H1 (cell line): Measurements from ENCODE around the gene POU2F1. TPM values are rescaled to one million over a fixed set of nuclear protein-coding genes. Genes with fewer than 3 reads are reported as not detected.

Experiments
- CTCF ChIA-PET: fragments of 300-600 bp; sonication (Branson Sonifier 250); formaldehyde crosslinking; loops from one replicate; lab custom pipeline; 2021; ENCODE audit not compliant: partially characterized antibody; lab: Charles Lee
- POLR2A ChIA-PET: fragments of 300-600 bp; sonication (Branson Sonifier 250); formaldehyde crosslinking; loops from one replicate; lab custom pipeline; 2021; ENCODE audit warnings: inconsistent platforms; ENCODE audit not compliant: partially characterized antibody; lab: Charles Lee
- DNase-seq, 2 experiments: peaks; one replicate each; pipeline versions ENCODE4 v3.0.0 to v3.0.0-alpha.2; 2010 to 2022; ENCODE audit warnings: low spot score in 2 of 2, low read depth in 1 of 2, mixed read lengths in 1 of 2
- FAIRE-seq: peaks from 2 replicates; lab custom pipeline; 2011; peaks lifted over from hg19 to GRCh38; lab: Jason Lieb, UNC
- H2AFZ ChIP-seq: 2 replicates; pipeline ENCODE4 v1.8.1; 2012; ENCODE audit warnings: low read length, inconsistent platforms
- H2AK5ac ChIP-seq: 2 replicates; pipeline ENCODE4 v1.6.1; 2013; ENCODE audit warnings: low read depth, low read length
- H2BK120ac ChIP-seq: replicated peaks from 2 replicates; pipeline ENCODE3; 2013; ENCODE audit warnings: low read depth, low read length, inconsistent platforms
- H2BK12ac ChIP-seq: 2 replicates; pipeline ENCODE4 v1.6.1; 2013; ENCODE audit warnings: low read depth, low read length
- H2BK15ac ChIP-seq: 2 replicates; pipeline ENCODE4 v1.6.1; 2013; ENCODE audit warnings: low read length
- H2BK20ac ChIP-seq: 2 replicates; pipeline ENCODE4 v1.6.1; 2013; ENCODE audit warnings: low read length
- H2BK5ac ChIP-seq: 2 replicates; pipeline ENCODE4 v1.6.1; 2013; ENCODE audit warnings: low read depth, low read length
- H3K14ac ChIP-seq: 2 replicates; pipeline ENCODE4 v1.6.1; 2013; ENCODE audit warnings: inconsistent platforms; ENCODE audit not compliant: insufficient read length
- H3K18ac ChIP-seq: 2 replicates; pipeline ENCODE4 v1.6.1; 2013; ENCODE audit warnings: low read length; ENCODE audit errors: extremely low read depth
- H3K23ac ChIP-seq: 2 replicates; pipeline ENCODE4 v1.6.1; 2013; ENCODE audit warnings: inconsistent platforms; ENCODE audit not compliant: insufficient read length
- H3K23me2 ChIP-seq: 2 replicates; pipeline ENCODE4 v1.6.1; 2013; ENCODE audit warnings: low read depth, low read length
- H3K27ac ChIP-seq: 2 replicates; pipeline ENCODE4 v1.6.1; 2011; ENCODE audit warnings: low read depth, low read length, inconsistent platforms
- H3K27me3 ChIP-seq, 4 experiments: replicated peaks in 1 of 4; 1 replicate in 1 of 4; 2 replicates in 3 of 4; pipeline versions ENCODE4 v1.6.1 to v1.8.1; 2011 to 2013; ENCODE audit warnings: low read length in 3 of 4, mild to moderate bottlenecking in 3 of 4, inconsistent platforms in 2 of 4, mixed read lengths in 2 of 4, moderate library complexity in 1 of 4; ENCODE audit not compliant: control insufficient read depth in 3 of 4, insufficient read depth in 3 of 4; ENCODE audit errors: extremely low read depth in 1 of 4
- H3K36me3 ChIP-seq, 4 experiments: 2 replicates each; pipeline versions ENCODE4 v1.6.1 to v1.8.1; 2011 to 2013; ENCODE audit warnings: mild to moderate bottlenecking in 4 of 4, low read length in 3 of 4, moderate library complexity in 2 of 4, control low read depth in 1 of 4, inconsistent platforms in 1 of 4; ENCODE audit not compliant: insufficient read depth in 4 of 4, control insufficient read depth in 2 of 4
- H3K4ac ChIP-seq: replicated peaks from 2 replicates; pipeline ENCODE3; 2013; ENCODE audit warnings: low read length, low read depth, mixed read lengths, inconsistent platforms; ENCODE audit not compliant: insufficient read length
- H3K4me1 ChIP-seq, 4 experiments: replicated peaks in 1 of 4; 1 replicate in 1 of 4; 2 replicates in 3 of 4; pipeline versions ENCODE4 v1.6.1 to v1.8.1; 2011 to 2013; ENCODE audit warnings: low read length in 3 of 4, inconsistent platforms in 2 of 4, mixed read lengths in 1 of 4; ENCODE audit not compliant: insufficient read depth in 4 of 4, control insufficient read depth in 3 of 4
- H3K4me2 ChIP-seq, 2 experiments: 2 replicates each; pipeline versions ENCODE4 v1.6.1 to v1.8.1; 2011 to 2013; ENCODE audit warnings: low read depth in 2 of 2, low read length in 2 of 2, control low read depth in 1 of 2, inconsistent platforms in 1 of 2, mild to moderate bottlenecking in 1 of 2; ENCODE audit not compliant: insufficient read depth in 1 of 2
- H3K4me3 ChIP-seq, 4 experiments: fragments of 200-600, 300-600 bp in 1 of 4; sonication (generic), shearing (Covaris generic), sonication (Bioruptor Twin) in 1 of 4; 2 replicates each; pipeline versions ENCODE4 v1.5.1 to v1.8.1; 2011 to 2016; ENCODE audit warnings: low read length in 4 of 4, low read depth in 3 of 4, control low read depth in 2 of 4, inconsistent platforms in 2 of 4, mild to moderate bottlenecking in 2 of 4, mixed read lengths in 1 of 4, moderate library complexity in 1 of 4; ENCODE audit not compliant: insufficient read depth in 2 of 4; ENCODE audit errors: extremely low read depth in 1 of 4
- H3K56ac ChIP-seq: replicated peaks from 2 replicates; pipeline ENCODE3; 2013; ENCODE audit warnings: low read depth, mild to moderate bottlenecking, mixed read lengths, low read length, inconsistent platforms; ENCODE audit not compliant: insufficient read length
- H3K79me1 ChIP-seq: 2 replicates; pipeline ENCODE4 v1.6.1; 2013; ENCODE audit warnings: low read depth, low read length, control low read depth
- H3K79me2 ChIP-seq, 2 experiments: 2 replicates each; pipeline versions ENCODE4 v1.6.1 to v1.8.1; 2012 to 2013; ENCODE audit warnings: low read length in 2 of 2, mild to moderate bottlenecking in 2 of 2, inconsistent platforms in 1 of 2; ENCODE audit not compliant: insufficient read depth in 2 of 2, control insufficient read depth in 1 of 2
- H3K9ac ChIP-seq, 4 experiments: replicated peaks in 1 of 4; 1 replicate in 1 of 4; 2 replicates in 3 of 4; pipeline versions ENCODE4 v1.6.1 to v1.8.1; 2011 to 2013; ENCODE audit warnings: low read depth in 3 of 4, low read length in 3 of 4, control low read depth in 2 of 4, mild to moderate bottlenecking in 2 of 4, moderate library complexity in 2 of 4, inconsistent platforms in 1 of 4; ENCODE audit errors: extremely low read depth in 1 of 4
- H3K9me3 ChIP-seq, 2 experiments: 2 replicates each; pipeline versions ENCODE4 v1.6.1 to v1.8.1; 2012 to 2013; ENCODE audit warnings: mild to moderate bottlenecking in 2 of 2, moderate library complexity in 2 of 2, control low read depth in 1 of 2, inconsistent platforms in 1 of 2, low read depth in 1 of 2, low read length in 1 of 2, mixed read lengths in 1 of 2; ENCODE audit not compliant: insufficient read depth in 2 of 2
- H4K20me1 ChIP-seq, 2 experiments: replicated peaks in 1 of 2; 2 replicates each; pipeline versions ENCODE3 to v1.8.1; 2011 to 2013; ENCODE audit warnings: inconsistent platforms in 2 of 2, low read length in 2 of 2, mild to moderate bottlenecking in 1 of 2; ENCODE audit not compliant: insufficient read depth in 2 of 2, control insufficient read depth in 1 of 2
- H4K5ac ChIP-seq: 2 replicates; pipeline ENCODE4 v1.6.1; 2013; ENCODE audit warnings: low read length, low read depth, mixed read lengths, inconsistent platforms; ENCODE audit not compliant: insufficient read length
- H4K8ac ChIP-seq: 2 replicates; pipeline ENCODE4 v1.8.0; 2013; ENCODE audit warnings: mild to moderate bottlenecking, moderate library complexity, low read length, inconsistent platforms; ENCODE audit not compliant: insufficient read depth; ENCODE audit errors: extremely low read depth
- H4K91ac ChIP-seq: replicated peaks from 2 replicates; pipeline ENCODE3; 2013; ENCODE audit warnings: low read length, mixed read lengths, inconsistent platforms; ENCODE audit not compliant: insufficient read length
- ASH2L ChIP-seq: fragments of 200-600, 300-600 bp; sonication (generic); IDR thresholded peaks from one replicate; pipeline ENCODE4 v1.7.1; 2017; ENCODE audit warnings: low read length
- CTBP2 ChIP-seq: IDR thresholded peaks from 2 replicates; pipeline ENCODE4 v1.7.0; 2011; ENCODE audit warnings: borderline replicate concordance, mild to moderate bottlenecking, moderate library complexity, mixed read lengths, low read length; ENCODE audit not compliant: insufficient read depth, insufficient read length
- HDAC6 ChIP-seq: IDR thresholded peaks from one replicate; pipeline ENCODE4 v1.7.1; 2012; ENCODE audit warnings: low read depth, mild to moderate bottlenecking, inconsistent platforms, low read length, moderate library complexity
- JUN ChIP-seq: IDR thresholded peaks from 2 replicates; pipeline ENCODE4 v1.6.1; 2011; ENCODE audit warnings: low read depth, mild to moderate bottlenecking, improper control_type of control experiment, low read length
- KDM5A ChIP-seq: fragments of 200-600 bp; IDR thresholded peaks from 2 replicates; pipeline ENCODE4 v1.7.1; 2012; ENCODE audit warnings: mild to moderate bottlenecking, low read length, inconsistent platforms, mixed read lengths
- POLR2AphosphoS5 ChIP-seq: IDR thresholded peaks from 2 replicates; pipeline ENCODE4 v1.6.1; 2011; ENCODE audit warnings: low read depth, low read length
- RNF2 ChIP-seq: fragments of 200-900, 300-1000 bp; sonication (generic); IDR thresholded peaks from 2 replicates; pipeline ENCODE4 v1.7.1; 2016; ENCODE audit warnings: borderline replicate concordance, low read depth, mild to moderate bottlenecking, antibody characterized with exemption, low read length; ENCODE audit not compliant: poor library complexity, severe bottlenecking; ENCODE audit errors: missing control alignments
- SAP30 ChIP-seq: fragments of 300-600 bp; sonication (generic); IDR thresholded peaks from 2 replicates; pipeline ENCODE4 v1.7.1; 2012; ENCODE audit warnings: low read length, moderate library complexity, mild to moderate bottlenecking, inconsistent platforms; ENCODE audit not compliant: insufficient read depth, insufficient replicate concordance
- SIRT6 ChIP-seq: IDR thresholded peaks from one replicate; pipeline ENCODE4 v1.7.1; 2012; ENCODE audit warnings: low read length, inconsistent platforms
- TCF12 ChIP-seq: IDR thresholded peaks from 2 replicates; pipeline ENCODE4 v1.6.1; 2011; ENCODE audit warnings: low read depth, mild to moderate bottlenecking, low read length
- WGBS, 2 experiments: shearing (Covaris generic) in 1 of 2; methylation state at CpG; one replicate each; pipeline versions ENCODE4 v1.1.6 to v1.1.7; 2013 to 2015; ENCODE audit warnings: low lambda C conversion rate in 2 of 2, mixed read lengths in 2 of 2, inconsistent platforms in 1 of 2, low coverage in 1 of 2, missing lambda C conversion rate in 1 of 2; ENCODE audit not compliant: insufficient replicate concordance in 2 of 2, insufficient coverage in 1 of 2, insufficient read length in 1 of 2; ENCODE audit errors: extremely low coverage in 1 of 2, missing lambda C conversion rate in 1 of 2; 5-methylcytosine and 5-hydroxymethylcytosine counted together
- polyA plus RNA-seq, 7 experiments: library from polyadenylated mRNA; depleted of rRNA in 3 of 7; stranded (reverse) in 5 of 7; unstranded in 2 of 7; fragments of >200 nt in 5 of 7; fragments of 200-250 nt in 2 of 7; gene quantifications; 1 replicate in 5 of 7; 2 replicates in 1 of 7; 4 replicates in 1 of 7; pipeline versions ENCODE4 v1.2.1 to v1.2.3, GENCODE V29; 2011 to 2013; ENCODE audit warnings: missing spikeins in 2 of 7, mixed read lengths in 2 of 7
- total RNA-seq: library from RNA; stranded (reverse); fragmentation: NEBNext Ultra II Directional; extraction: Animal tissue kit (Norgen Biotek cat#: 25700); gene quantifications from 2 replicates; pipeline ENCODE4 v1.2.1, GENCODE V29; 2021
- TF ChIP-seq, protein P1 (sequence below), 3 experiments: IDR thresholded peaks; 1 replicate in 2 of 3; 2 replicates in 1 of 3; pipeline versions ENCODE4 v1.5.1 to v1.6.1; 2011; ENCODE audit warnings: low read length in 3 of 3, mild to moderate bottlenecking in 3 of 3, inconsistent platforms in 2 of 3, low read depth in 1 of 3, moderate library complexity in 1 of 3; ENCODE audit not compliant: insufficient read depth in 1 of 3; ENCODE audit errors: control extremely low read depth in 1 of 3

The POU2F1 gene
- total and polyA plus RNA-seq, 2 of the 8 experiments (the other 6 are each of a cell fraction or from before 2014, with no cell fraction given) = 37.0 to 57.2 TPM

DNA sequence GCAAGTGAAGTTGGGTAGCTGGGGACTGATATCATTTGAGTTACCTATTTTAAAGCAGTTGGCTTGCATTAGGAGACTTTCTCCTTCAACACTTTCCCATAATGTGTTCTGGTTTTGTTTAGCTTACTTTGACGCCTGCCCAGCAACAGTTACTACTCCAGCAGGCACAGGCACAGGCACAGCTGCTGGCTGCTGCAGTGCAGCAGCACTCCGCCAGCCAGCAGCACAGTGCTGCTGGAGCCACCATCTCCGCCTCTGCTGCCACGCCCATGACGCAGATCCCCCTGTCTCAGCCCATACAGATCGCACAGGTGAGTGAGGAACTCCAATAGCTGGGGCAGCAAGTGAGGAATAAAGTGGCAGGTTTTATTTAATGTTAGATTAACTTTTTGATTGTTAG lies 153.3 kb downstream of the POU2F1 start:
- Histone ChIP-seq H3K9ac (no peak overlapping the region), H3K27ac (no peak overlapping the region), H3K79me1 (no peaks in the 10 kb centered on the region), H2BK5ac (no peak overlapping the region), H2BK15ac (no peak overlapping the region), H3K36me3 (peaks cover 0 to 14% (median 4%) of the 10 kb centered on the region in 4 experiments; a peak in 4 of 8 replicates), H3K23me2 (no peaks in the 10 kb centered on the region), H3K27me3 (no peaks in the 10 kb centered on the region), H3K4me1 (peaks cover 0 to 5% (median 1%) of the 10 kb centered on the region in 4 experiments; a peak in 3 of 7 replicates), H2AFZ (no peak overlapping the region), H3K4me3 (no peak overlapping the region), H4K20me1 (peaks cover 0 to 3% of the 10 kb centered on the region in 2 experiments), H3K79me2 (no peaks in the 10 kb centered on the region), H3K56ac (no peak overlapping the region), H4K91ac (no peak overlapping the region), H2BK20ac (no peak overlapping the region), H3K23ac (no peak overlapping the region), H4K8ac (no peak overlapping the region), H3K4ac (no peak overlapping the region), H3K14ac (no peak overlapping the region), H2BK120ac (no peak overlapping the region), H4K5ac (no peak overlapping the region), H3K4me2 (no peak overlapping the region), H2AK5ac (no peak overlapping the region), H3K18ac (no peak overlapping the region), H2BK12ac (no peak overlapping the region), H3K9me3 (no peaks in the 10 kb centered on the region)
- ChIA-PET POLR2A (interaction anchor here (1.0 to 1.3 kb wide), 2 partner anchors 105 to 154 kb away, joined by 3 to 4 read pairs; partner anchors contain the start of gene POU2F1), CTCF (interaction anchor here (0.8 to 1.9 kb wide), 12 partner anchors 9 to 316 kb away, joined by 3 to 5 read pairs (median 3); no protein-coding TSS in a partner anchor)
- FAIRE-seq (no peak), DNase-seq (peak in 1 of 2 experiments; percentile 9)
- WGBS, 2 experiments = 83% methylated on average over 6 of the region's 6 CpGs; no CpG with 5 or more reads in 1 of the 2 experiments
- TF ChIP-seq, protein P1, sequence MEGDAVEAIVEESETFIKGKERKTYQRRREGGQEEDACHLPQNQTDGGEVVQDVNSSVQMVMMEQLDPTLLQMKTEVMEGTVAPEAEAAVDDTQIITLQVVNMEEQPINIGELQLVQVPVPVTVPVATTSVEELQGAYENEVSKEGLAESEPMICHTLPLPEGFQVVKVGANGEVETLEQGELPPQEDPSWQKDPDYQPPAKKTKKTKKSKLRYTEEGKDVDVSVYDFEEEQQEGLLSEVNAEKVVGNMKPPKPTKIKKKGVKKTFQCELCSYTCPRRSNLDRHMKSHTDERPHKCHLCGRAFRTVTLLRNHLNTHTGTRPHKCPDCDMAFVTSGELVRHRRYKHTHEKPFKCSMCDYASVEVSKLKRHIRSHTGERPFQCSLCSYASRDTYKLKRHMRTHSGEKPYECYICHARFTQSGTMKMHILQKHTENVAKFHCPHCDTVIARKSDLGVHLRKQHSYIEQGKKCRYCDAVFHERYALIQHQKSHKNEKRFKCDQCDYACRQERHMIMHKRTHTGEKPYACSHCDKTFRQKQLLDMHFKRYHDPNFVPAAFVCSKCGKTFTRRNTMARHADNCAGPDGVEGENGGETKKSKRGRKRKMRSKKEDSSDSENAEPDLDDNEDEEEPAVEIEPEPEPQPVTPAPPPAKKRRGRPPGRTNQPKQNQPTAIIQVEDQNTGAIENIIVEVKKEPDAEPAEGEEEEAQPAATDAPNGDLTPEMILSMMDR (IDR thresholded peaks at IDR 0.05; ENCODE audit: control extremely low read depth in 1 of 3, insufficient read depth in 1 of 3, low read depth in 1 of 3, low read length in 3 of 3) = peak in 1 of 3 experiments; percentile 25; a peak in 1 of 4 replicates
- TF ChIP-seq KDM5A (no peak), HDAC6 (no peak), POLR2AphosphoS5 (no peak), TCF12 (no peak), SIRT6 (no peak), SAP30 (no peak), ASH2L (no peak), JUN (no peak), CTBP2 (no peak), RNF2 (no peak)
